Measurements from ENCODE around the gene KIF16B.
"Not testable (repeated sequence)": the region's sequence is repeated elsewhere in the genome, so short reads cannot be mapped to it uniquely, and the experiment has no call there.

The KIF16B gene

DNA sequence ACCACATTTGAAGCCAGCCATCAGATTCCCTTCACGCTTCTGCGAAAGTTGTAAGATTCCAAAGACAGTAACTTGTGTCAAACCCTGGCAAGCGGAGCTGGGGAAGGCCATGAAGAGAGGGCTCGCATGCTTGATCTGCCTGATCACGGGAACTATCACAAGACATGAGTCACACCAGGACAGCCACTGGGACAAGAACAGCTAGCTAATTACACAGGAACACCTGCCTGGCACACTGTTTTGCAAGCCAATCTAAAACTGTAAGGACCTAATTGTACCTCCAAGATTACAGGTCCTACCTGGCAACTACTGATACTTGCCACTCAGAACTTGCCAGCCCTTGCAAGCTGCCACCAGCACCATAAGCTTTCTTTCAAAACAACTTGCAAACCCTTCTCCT, 289.3 kb downstream of the KIF16B start:
- no peak for DNase-seq

DNA sequence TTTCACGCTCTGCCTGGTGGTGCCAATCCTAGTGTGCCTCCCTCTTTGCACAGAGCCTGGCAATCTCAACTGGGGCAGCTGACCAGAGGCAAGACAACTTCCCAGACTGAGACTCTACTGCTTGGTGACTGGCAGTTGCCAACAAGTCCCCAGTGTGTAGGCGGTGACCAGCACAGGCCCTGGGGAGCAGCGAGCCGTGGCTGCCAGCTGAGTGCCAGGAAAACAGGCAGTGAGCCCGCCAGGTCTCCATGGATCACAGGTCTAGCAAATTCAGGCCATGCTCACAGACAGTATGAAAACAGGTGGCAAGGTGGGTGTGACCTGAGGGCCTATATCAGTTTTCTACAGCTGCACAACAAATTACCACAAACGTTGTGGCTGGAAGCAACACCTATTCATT, 289.9 kb downstream of the KIF16B start:
- no peak for DNase-seq

DNA sequence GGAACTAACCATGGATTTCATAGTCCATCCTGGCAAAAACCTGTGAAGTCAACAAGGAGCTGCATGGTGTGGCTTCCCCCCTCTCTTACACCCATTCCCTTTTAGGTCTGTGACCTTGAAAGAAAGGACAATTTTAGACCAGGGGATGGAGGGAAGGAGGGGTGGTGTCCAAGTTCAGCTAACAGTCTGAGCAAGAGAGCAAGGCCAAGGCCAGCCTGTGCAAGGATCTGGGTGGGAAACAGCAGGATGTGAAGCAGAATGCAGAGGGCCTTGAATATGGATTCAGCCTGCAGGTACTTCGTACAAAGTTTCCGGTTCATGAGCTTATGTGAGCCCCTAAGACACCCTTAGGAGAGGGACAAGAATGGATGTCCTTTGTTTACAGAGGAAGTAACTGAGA, 293.0 kb downstream of the KIF16B start:
- no peak for DNase-seq

DNA sequence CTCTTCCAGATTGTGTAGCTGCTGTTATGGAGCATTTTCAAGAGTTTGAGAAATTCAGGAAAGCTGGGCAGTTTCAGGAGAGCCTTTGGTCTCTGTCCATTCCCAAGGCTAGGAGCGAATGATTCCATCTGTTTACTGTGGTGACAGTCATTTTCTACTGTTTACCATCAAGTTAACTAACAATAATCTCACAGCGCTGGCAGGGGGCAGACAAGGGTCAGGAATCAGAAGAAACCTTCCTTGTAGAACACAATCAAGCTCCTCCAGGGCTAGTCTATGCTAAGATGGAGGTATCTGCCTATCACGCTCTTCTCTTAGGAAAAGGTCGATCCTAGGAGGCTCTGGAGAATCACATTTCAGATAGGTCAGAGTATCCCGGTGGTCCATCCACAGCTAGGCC, 293.9 kb downstream of the KIF16B start:
- no peak for DNase-seq

DNA sequence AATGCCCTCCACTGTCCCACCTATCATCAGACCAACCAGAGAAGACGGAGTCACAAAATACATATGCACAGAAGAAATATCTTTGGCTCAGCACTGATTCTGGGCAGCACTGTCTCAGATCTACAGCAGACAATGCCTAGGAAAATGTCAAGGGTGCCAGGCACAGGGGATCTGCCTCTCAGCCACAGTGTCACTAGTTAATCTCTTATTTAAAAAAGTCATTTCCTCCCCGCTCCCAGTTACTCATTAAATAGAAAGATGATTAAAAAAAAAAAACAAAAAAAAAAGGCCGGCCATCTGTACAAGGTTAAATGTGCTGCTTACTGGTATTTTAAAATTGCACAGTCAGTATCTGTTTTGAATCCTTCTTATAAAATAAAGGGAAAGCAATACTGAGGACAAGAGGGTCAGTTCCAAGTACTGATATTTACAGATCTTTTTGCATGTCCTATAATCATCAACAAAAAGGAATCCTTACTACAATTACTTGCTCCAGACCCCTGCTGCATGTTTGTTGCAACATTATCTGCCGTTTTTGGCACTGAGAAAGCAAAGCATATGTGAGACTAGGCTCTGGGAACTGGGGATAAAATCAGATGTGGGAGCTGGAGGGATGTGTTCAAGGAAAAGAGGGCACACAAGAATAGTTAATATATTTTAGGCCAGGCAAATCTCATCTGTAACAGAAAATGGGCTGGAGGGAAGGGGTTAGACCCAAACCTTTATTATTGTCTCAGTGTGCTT, 299.3 kb downstream of the KIF16B start:
- DNase-seq = no peak

DNA sequence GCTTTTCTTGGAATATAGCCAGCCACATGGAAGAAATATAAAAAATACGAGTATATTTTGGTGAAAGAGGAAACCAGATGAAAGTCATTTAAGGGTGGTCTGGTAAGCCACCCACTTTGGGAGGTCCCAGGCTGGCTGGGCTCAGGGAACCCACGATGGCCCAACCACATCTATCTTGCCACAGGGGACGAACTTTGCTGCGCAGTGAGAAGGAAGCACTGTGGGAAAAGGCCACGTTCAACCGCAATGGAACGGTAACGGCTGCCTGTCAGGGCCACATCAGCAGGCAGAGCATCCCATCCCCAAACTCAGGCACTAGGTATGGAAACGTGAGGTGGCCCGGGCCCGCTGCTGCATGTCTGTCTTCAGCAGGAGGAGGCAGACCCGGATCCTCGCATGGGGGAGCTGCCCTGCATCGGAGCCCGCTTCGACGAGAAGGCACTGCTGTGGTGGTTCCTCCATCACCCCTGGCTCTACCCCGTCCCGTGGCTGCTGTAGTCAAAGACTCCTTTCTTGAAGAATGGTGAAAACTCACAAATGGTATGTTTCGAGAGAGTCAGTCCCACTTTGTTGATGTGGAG, 300.4 kb downstream of the KIF16B start:
- DNase-seq = no peak

DNA sequence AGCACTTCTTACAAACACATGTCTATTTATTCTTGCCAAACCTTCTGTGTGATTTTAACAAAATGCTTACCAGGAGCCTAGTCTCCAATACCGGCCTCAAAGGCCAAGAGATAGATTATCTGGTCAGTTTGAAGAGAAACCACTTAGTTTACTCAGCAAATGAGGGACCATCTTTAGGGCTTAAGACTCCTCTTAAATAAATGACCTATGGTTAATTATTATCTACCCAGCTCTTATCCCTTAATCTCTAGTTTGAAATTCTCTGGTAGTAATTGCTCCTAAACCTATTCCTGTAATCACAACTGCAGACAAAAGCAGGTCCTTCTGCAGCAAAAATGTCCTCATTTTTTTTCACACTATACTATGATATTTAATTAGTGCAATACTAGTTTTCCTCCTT, 301.8 kb downstream of the KIF16B start:
- DNase-seq = no peak

DNA sequence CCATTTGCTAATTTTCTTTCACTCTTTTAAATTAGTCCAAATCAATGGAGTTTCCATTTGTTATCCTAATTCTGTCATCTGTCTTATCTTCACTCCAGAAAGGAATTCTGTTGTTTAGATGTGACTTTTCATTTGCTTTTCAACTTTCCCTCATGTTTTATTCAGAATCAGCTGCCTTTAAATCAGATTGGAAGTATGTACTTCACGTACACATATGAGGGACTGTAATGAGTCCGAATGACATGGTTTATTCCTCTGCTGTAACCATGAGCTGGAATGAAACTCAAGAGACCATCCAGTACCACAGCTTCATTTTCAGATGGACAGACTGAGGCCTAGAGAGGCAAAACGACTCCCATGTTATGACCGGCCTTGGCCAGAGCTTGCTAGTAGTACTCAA, 302.3 kb downstream of the KIF16B start:
- DNase-seq = no peak

DNA sequence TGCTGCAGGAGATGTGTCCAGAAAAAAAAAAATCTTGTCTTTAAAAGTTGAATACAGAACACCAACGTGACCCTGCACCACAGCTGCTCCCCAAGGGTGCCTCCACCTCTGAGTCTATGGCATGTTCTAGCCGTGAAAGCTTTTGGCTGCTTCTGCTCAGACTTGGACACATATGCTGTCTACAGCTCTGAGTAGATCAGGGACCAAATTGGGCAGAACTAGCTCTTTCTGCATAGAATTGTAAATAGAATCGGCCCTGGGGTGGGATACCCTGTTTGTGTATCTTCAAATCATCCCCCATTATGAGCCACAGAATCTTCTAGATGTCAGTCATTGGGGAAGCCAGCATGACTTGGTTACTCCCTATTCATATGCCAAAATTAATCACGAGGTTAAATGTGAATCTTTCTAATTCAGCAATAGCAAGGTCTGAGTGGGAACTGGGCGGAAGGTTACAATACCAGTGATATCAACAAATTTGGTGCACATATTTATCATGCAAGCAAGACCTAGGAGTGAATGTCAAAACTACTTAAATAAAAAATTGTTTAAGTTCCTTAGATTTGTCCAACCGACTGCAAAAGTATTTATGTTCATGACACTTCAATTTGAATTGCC, 302.8 kb downstream of the KIF16B start:
- DNase-seq = no peak

DNA sequence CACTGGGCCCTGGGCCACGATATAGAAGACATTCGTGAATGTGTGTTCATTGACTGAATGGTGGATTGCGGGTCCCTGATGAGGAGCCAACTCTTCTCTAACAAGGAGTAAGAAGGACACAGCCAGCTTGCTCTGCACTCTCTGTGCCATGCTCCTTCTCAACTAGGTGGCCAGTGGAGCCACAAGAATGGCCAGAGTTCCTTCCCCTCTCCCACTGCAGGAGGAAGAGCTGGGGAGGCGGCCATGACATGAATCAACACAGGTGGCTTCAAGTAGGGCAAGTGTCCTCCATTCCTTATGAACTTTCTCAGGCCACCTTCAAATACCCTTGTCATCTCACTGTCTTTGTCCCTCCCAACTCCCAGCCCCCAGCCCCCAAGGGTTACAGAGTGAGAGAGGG, 305.7 kb downstream of the KIF16B start:
- no peak for DNase-seq

DNA sequence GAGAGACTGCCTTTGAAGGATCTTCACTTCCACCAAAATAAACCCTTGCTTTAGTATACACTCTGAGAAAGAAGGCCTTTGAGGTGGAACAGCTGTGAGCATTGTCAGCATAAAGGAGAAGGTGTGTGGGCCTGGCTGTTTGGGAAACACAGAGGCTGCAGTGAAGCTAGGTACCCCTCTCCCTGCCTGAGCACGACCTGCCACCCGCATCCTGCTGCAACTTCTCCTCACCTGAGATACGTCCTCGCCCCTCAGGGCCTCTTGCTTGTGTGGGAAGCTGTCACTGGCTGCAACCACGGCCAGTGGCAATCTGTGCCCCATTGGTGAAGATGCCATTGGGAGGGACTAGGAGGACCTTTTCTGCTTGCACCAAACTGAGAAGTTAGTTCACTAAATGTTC, 307.9 kb downstream of the KIF16B start:
- DNase-seq = no peak

DNA sequence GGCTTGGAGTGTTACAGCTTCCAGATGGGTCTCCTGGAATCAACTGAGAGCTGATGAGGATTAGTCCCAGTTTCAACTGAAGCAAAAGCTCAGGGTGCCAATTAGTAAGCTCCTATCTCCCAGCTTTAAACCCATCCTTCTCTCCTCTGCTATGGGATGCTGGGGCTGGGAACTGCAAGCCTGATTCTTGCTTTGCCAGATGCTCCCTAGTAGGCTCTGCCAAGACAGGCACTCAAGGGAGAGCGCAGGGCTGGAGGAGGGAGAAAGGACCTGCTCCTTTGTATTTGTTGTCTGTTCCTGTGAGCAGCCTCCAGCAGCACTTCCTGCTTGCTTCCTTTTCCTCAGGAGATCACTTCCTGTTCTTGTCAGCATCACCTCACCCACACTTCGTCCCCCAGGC, 309.7 kb downstream of the KIF16B start:
- DNase-seq = no peak

DNA sequence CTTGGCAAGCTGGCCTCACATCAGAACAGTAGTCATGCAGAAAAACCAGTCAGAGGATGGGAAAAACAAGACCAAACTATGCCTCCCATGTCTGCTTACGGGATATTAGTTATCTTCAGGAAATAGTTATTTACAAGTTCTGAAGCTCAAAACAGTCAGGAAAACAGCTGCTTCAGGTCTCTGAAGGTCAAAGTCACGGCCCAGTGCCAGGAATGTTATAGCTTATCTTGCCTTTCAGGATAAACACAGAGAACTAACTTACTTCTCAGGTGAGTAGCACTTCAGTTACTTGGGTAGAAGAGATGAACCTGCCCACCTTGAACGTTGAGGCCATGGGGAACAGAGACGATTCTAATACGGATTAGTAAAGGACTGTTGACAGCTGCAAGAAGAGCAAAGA, 310.7 kb downstream of the KIF16B start:
- no peak for DNase-seq

DNA sequence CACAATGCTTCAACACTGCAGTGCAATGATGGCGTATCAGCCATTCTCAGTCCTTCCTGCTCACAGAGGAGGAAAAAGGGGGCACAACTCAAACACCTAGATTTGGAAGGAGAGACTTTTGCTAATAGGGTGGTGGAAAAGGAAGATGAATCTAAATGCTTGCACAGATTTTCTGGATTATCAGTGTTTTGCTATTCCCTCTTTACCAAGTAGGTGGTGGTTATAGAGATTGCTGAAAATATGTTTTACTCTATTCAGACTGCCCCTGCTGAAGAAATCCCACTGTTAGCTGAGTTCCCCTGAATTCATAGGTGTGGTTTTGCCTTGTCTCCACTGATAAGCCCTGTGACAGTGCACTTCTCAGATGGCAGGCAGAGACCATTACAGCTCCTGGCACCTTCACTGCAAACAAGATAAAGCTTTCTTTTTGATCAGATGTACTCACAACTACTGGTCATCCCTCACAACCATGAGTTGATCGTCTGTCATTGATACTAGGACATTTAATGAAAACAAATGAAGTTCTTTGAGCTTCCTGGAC, 311.4 kb downstream of the KIF16B start:
- DNase-seq = no peak

DNA sequence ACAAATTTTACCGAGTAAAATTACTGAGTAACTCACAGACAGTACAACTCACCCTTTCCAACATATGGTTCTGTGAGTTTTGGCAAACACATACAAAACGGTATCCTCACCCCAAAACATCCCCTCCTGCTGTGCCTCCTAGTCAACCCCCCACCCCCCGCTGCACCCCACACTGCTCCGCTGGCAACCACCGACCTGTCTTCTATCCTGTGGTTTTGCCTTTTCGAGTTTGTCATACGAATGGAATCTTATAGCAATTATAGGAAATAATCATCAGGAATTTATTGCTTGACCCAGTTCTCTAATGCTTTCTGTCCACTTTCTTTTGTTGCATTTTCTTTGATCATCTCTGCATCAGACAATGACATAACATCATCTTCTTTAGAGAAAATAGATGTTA, 312.3 kb downstream of the KIF16B start:
- no peak for DNase-seq

DNA sequence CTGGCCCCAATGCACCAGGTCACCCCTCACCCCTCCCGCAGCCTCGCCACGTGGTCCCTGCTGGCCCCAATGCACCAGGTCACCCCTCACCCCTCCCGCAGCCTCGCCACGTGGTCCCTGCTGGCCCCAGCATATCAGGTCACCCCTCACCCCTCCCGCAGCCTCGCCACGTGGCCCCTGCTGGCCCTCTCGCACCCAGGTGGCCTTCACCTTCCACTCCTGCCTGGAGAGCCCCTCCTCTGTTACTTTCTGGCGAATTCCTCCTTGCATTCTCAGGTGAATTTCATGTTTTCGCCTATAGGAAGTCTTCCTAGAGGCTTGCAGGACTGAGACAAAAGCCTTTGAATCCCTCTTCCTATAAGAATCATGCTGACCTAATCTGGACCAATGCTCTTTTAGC, 313.1 kb downstream of the KIF16B start:
- not testable (repeated sequence) for DNase-seq

DNA sequence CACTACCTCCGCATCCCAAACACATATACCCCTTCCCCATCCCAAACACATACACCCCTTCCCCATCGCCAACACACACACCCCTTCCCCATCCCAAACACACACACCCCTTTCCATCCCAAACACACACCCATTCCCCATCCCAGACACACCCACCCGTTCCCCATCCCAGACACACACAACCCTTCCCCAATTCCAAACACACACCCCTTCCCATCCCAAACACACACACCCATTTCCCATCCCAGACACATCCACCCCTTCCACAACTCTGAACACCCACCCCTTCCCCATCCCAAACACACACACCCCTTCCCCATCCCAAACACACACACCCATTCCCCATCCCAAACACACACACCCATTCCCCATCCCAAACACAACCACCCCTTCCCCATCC, 314.5 kb downstream of the KIF16B start:
- DNase-seq = no peak

DNA sequence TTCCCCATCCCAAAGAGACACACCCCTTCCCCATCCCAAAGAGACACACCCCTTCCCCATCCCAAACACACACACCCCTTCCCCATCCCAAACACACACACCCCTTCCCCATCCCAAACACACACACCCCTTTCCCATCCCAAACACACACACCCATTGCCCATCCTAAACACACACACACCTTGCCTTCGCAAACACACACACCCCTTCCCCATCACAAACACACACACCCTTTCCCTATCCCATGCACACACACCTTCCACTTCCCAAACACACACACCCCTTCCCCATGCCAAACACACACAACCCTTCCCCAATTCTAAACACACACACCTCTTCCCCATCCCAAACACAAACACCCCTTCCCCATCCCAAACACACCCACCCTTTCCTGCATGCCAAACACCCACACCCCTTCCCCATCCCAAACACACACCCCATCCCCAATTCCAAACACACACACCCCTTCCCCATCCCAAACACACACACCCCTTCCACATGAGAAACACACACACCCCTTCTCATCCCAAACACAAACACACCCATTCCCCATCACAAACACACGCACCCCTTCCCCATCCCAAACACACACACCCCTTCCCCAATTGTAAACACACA, 315.3 kb downstream of the KIF16B start:
- no peak for DNase-seq

DNA sequence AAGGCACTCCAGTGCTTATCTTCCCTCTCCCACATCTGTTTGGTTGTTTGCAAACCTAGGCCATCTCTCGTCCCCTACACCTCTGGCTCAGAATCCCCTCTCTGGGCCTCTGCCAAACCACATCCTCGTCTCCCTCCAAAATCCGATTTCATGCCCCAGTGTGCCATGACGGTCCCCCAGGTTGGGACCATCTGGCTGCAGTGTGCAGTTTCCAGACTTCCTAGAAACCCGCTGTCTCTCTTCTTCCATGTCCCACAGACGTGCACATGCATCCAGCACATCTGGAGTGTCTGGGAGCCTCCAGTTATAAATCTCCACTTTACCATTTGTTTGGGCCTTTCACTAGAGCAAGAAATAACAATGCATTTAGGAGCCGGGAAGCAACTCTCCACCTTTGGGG, 316.2 kb downstream of the KIF16B start:
- no peak for DNase-seq

DNA sequence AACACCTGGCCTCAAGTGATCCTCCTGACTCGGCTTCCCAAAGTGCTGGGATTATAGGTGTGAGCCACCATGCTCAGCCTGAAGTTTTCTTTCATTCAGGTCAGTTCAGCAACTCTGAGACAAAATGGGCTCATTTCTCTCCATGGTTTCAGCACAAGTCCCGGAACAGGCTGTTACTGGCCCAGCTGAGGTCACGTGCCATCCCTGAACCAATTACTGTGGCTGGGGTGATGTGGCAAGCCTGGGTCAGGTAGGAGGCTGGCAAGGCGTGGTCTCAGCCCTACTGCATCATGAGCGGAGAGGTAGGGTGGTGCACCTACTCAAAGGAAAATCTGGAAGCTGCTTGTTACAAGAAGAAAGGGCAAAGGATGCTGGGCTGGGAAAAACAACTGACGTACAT, 326.4 kb downstream of the KIF16B start:
- DNase-seq = no peak

DNA sequence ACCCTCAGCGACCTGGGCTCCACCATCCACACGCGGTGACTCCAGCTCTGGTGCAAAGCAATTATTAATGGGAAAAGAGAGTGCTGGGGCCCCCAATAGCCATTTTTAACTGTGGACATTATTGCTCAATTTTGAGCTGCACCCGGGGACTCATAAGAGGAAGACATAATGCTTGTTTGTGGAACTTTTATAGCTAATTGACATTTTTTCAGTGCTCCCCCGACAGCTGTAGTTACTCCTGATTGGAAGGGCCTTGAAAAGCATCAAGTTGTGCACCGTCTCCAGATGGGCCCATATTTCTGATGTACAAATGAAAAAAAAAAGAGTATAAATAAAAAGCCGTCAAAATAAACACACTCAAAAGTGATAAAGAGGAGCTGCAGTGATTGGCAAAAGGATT, 327.0 kb downstream of the KIF16B start:
- no peak for DNase-seq

DNA sequence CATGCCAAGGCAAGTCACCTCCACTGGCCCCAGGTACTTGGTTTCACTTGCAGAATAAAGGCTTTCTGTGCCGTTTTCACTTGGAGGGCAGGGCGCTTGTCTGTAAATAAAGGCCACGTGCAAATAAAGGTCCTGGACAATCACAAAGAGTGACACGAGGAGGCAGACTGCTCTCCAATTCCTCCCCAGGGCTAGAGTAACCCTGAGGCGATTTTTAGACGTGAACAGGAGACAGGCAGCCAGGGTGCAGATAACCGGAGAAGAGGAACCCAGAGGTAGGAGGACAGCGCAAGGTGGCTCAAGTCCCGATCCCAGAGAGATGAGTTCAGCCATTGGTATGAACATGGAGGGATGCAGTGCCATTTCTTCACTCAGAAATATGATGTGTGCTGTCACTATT, 327.4 kb downstream of the KIF16B start:
- DNase-seq = no peak

DNA sequence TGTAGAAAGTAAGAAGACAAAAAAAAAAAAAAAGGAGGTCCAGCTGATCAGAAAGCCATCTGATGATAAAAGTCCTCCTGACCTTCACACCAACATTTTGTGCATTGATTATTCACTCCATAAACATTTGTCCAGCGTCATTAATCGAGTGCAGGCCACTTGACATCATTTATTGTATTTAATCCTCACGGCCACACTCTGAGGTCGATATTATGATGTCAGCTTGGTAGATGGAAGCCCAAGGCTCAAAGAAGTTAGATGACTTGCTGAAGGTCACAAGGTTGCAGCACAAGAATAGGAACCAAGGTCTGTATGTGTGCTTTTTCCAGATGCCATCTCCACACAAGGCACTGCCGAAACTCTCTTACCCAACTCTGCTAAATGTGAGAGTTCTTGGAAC, 328.4 kb downstream of the KIF16B start:
- no peak for DNase-seq

DNA sequence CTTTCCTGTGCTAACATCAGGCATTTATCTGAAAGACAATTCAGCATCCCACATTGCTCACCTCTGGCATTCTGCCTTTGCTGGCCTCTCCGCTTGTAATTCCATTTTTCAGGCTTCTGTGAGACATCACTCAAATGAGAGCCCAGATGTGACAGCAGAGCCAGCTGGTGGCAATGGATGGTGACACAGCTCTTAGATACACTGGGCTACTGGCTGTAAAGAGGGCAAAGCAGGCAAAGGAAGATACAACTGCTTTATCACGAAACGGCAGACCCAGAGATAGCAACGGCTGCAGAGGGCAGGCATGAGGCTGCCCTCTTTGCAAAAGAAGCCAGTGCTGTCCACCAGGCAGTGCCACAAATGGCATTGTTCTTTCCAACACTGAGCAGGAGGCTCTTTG, 329.8 kb downstream of the KIF16B start:
- DNase-seq = no peak

All from inflammatory macrophage treated with lipopolysaccharide for 1 hour (primary cell).